ENCODE measurements around the gene OSBPL3.

Gene OSBPL3

GRCh38 chr7:25002786-25003185 is 22.8 kb upstream of the OSBPL3 start:
- Mint-ChIP-seq H3K27ac (no peak overlapping the region), H3K27me3 (no peaks in the 10 kb centered on the region), H3K4me1 (ENCODE audit: low read depth) (peaks cover 5% of the 10 kb centered on the region), H3K9me3 (peaks cover 14% of the 10 kb centered on the region), H3K36me3 (ENCODE audit: low read depth) (peaks cover 8% of the 10 kb centered on the region), H3K4me3 (no peak overlapping the region)
- no peak for DNase-seq

DNA sequence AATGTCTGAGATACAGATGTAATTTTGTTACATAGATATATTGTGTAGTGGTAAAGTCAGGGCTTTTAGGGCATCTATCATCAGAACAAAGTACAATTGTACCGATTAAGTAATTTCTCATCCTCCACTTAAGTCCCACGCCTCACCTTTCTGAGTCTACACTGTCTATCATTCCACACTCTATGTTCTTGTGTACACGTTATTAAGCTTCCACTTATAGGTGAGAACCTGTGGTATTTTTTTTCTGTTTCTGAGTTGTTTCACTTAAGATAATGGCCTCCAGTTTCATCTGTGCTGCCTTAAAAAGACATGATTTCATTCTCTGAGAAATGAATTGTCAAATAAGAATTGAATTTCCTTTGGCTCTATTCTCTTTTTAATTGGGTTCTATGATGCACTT is 15.5 kb upstream of the OSBPL3 start:
- peaks cover 4% of the 10 kb centered on the region for H3K36me3 Mint-ChIP-seq (ENCODE audit: low read depth)
- H3K27me3 Mint-ChIP-seq = no peaks in the 10 kb centered on the region
- DNase-seq = no peak
- no peak overlapping the region for H3K4me3 Mint-ChIP-seq
- peaks cover 5% of the 10 kb centered on the region for H3K9me3 Mint-ChIP-seq
- H3K4me1 Mint-ChIP-seq (ENCODE audit: low read depth) = no peaks in the 10 kb centered on the region
- no peak overlapping the region for H3K27ac Mint-ChIP-seq

- no peak for DNase-seq
- Mint-ChIP-seq H3K9me3 (no peaks in the 10 kb centered on the region), H3K4me1 (ENCODE audit: low read depth) (no peaks in the 10 kb centered on the region), H3K27ac (no peak overlapping the region), H3K27me3 (no peaks in the 10 kb centered on the region), H3K4me3 (no peak overlapping the region), H3K36me3 (ENCODE audit: low read depth) (no peaks in the 10 kb centered on the region)
These were observed 12.3 kb upstream of the OSBPL3 start for GRCh38 chr7:24992314-24992713.

- H3K27me3 Mint-ChIP-seq = no peaks in the 10 kb centered on the region
- no peaks in the 10 kb centered on the region for H3K36me3 Mint-ChIP-seq (ENCODE audit: low read depth)
- no peak overlapping the region for H3K27ac Mint-ChIP-seq
- DNase-seq = no peak
- H3K9me3 Mint-ChIP-seq = no peaks in the 10 kb centered on the region
- H3K4me3 Mint-ChIP-seq = no peak overlapping the region
- no peaks in the 10 kb centered on the region for H3K4me1 Mint-ChIP-seq (ENCODE audit: low read depth)
These were observed 11.4 kb upstream of the OSBPL3 start for GRCh38 chr7:24991353-24991752.

DNA sequence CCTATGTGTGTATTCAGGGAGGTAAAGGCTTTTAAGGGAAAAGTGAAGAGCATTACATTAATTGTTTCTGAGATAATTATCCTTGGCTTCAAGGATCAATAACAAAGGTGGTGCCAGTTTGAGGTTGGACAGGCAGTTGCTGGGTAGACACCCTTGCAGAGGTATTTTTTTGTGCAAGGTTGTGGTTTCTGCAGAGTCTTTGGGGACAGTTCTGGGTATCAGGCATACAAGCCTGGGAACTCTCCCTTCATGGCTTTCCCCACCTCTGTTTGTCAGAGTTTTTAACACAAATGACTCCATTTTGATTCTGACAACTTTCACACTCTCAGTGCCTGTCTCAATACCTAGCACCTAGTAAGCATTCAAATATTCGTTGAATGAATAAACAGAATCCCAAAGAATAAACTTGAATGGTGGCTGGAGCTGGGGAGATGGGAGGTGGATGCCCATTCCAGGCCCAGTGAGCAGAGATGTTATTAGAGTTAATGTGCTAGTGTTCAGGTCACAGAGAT is 7.4 kb upstream of the OSBPL3 start:
- no peaks in the 10 kb centered on the region for H3K36me3 Mint-ChIP-seq (ENCODE audit: low read depth)
- no peak overlapping the region for H3K27ac Mint-ChIP-seq
- H3K4me3 Mint-ChIP-seq = no peak overlapping the region
- peaks cover 2% of the 10 kb centered on the region for H3K4me1 Mint-ChIP-seq (ENCODE audit: low read depth)
- no peak for DNase-seq
- no peaks in the 10 kb centered on the region for H3K9me3 Mint-ChIP-seq
- no peaks in the 10 kb centered on the region for H3K27me3 Mint-ChIP-seq

DNA sequence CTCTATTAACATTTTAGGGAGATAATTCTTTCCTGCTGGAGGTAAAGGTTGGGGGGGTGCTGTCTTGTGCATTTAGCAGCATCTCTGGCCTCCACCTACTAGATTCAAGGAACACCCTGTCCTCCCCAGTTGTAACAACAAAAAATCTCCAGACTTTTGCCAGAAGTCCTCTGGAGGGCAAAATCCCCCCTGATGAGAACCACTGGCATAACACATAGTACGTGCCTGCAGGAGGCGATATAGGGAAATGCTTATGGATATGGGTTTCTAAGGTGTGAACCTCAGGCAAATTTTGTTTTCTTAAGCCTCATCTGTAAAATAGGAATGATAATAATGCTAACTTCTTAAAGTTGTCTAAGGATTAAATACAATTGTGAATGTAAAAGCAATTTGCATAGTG is 2.9 kb upstream of the OSBPL3 start:
- no peak overlapping the region for H3K4me3 Mint-ChIP-seq

DNA sequence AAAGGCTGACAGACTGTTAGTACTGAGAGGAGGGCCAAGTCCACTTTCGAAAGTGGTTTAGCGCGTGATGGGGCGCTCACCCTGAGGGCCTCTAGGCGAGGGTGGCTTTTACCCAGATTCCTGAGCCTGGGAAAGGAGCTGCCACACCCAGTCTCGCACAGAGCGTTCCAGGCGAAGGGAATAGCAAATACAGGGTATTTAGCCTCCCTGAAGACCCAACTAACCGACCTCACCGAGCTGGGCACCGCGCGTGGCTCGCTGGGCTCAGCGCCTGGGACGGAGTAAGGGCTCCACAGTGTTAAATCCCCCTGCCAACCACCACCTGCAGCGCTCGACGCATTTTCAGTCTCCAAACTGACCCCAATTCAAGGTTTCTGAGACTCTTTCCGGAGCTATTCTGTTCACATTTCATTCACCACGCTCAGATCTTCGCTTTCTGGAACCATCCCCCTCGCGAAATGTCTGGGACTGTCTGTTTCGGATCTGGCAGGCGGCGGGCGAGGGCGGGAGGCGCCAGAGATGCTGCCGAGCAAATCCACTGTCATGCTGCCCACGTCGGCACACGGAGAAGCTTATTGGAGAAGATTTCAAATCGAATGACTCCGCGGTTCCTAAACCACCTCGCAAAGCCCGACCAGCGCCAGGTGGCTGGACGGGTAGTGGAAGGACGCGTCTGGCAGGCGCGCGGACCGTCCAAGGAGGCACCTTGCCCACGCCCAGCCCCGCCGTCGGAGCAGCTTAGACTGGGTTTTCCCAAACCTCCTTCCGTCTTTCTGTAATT is 1.4 kb upstream of the OSBPL3 start:
- no peaks in the 10 kb centered on the region for H3K9me3 Mint-ChIP-seq
- peak; percentile 77 for DNase-seq
- H3K36me3 Mint-ChIP-seq (ENCODE audit: low read depth) = peaks cover 25% of the 10 kb centered on the region
- no peaks in the 10 kb centered on the region for H3K27me3 Mint-ChIP-seq
- peaks cover 48% of the 10 kb centered on the region for H3K4me1 Mint-ChIP-seq (ENCODE audit: low read depth)
- H3K27ac Mint-ChIP-seq = peak overlapping the region; percentile 97
- H3K4me3 Mint-ChIP-seq = peak overlapping the region; percentile 87

More for the DNA sequence above, 2.9 kb upstream of the OSBPL3 start:
- no peaks in the 10 kb centered on the region for H3K27me3 Mint-ChIP-seq
- peaks cover 17% of the 10 kb centered on the region for H3K36me3 Mint-ChIP-seq (ENCODE audit: low read depth)
- H3K9me3 Mint-ChIP-seq = no peaks in the 10 kb centered on the region
- H3K4me1 Mint-ChIP-seq (ENCODE audit: low read depth) = peaks cover 34% of the 10 kb centered on the region
- no peak for DNase-seq
- no peak overlapping the region for H3K27ac Mint-ChIP-seq

DNA sequence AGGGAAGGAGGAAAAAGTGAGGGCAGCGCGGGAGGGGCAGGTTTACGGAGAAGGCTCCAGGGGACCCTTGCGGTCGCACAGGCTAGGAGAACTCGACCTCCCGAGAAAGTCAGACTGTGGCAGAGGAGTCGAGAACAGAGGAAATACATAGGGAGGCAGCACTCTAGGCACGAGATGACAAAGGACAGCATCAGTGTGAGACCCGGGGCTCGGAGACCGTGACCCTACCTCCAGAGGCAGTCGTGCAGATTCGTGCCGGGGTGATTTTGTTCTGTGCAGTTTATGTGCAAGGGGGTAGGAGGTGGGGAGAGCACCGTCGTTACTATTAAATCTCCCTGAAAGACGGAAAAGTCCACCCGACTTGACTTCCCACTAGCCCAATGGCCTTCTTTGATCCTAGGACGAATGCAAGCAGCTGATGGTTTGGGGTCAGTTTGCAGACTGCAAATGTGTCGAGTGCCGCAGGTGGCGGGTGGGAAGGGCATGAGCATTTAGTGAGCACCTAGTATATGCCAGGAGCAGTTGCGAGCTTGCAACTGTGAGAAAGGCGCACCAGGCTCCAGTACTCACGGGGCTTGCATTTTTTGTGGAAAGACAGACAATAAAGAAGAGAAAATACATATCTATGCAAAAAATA is 674 bp upstream of the OSBPL3 start:
- Mint-ChIP-seq H3K36me3 (ENCODE audit: low read depth) (peaks cover 31% of the 10 kb centered on the region), H3K9me3 (no peaks in the 10 kb centered on the region), H3K27me3 (no peaks in the 10 kb centered on the region), H3K4me1 (ENCODE audit: low read depth) (peaks cover 55% of the 10 kb centered on the region), H3K4me3 (peak overlapping the region; percentile 87), H3K27ac (peak overlapping the region; percentile 97)
- DNase-seq = no peak

DNA sequence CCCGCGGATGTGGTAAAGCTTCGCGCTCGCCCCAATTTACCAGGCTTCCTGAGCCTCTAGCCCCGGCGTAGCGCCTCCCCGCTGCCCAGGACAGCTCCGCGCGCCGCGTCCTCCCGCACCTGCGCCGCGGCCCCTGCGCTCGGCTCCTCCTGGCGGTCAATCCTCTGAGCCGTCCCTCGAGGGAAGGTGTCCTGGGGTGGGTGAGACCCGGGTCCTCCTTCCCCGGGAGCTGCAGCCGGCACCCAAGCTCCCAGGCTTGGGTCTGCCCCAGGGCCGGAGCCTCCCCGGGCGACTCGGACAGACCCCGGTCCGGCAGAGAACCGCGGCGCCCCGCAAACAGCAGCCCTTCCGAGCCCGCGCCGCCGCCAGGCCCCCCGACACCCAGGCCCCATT is 512 bp downstream of the OSBPL3 start:
- peak overlapping the region; percentile 93 for H3K27ac Mint-ChIP-seq
- peak; percentile 84 for DNase-seq
- peaks cover 65% of the 10 kb centered on the region for H3K4me1 Mint-ChIP-seq (ENCODE audit: low read depth)
- no peaks in the 10 kb centered on the region for H3K27me3 Mint-ChIP-seq
- peak overlapping the region; percentile 87 for H3K4me3 Mint-ChIP-seq
- no peaks in the 10 kb centered on the region for H3K9me3 Mint-ChIP-seq
- peaks cover 43% of the 10 kb centered on the region for H3K36me3 Mint-ChIP-seq (ENCODE audit: low read depth)

DNA sequence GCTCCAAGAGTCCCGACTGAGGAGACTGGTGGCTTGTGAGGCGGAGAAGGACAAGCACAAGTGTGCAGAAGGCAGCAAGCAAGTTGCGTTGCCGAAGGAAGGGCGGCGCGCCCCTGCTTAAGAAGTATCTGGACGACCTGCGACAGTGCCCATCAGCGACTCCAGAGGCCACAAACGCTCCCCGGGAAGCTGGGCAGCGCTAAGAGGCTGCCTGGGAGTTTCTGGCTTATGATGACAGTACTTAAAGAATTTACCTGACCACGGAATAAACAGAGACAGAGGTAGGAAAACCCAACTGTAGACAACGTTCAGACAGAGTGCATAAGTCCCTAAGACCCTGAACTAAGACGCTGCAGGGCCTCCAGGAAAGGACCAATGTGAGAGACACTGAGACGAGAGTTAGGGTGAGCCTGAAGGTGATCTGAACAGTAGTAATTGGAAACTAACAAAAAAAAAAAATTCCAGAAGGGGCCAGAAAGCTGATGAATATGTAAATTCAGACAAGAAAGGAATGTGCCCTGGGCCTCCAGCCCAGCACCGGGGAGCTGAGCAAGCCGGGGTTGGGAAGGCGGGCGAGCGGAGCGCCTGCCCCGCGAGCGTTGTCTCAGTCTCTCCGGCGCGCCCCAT is 1.0 kb downstream of the OSBPL3 start:
- Mint-ChIP-seq H3K27ac (peak overlapping the region; percentile 93), H3K27me3 (no peaks in the 10 kb centered on the region), H3K36me3 (ENCODE audit: low read depth) (peaks cover 46% of the 10 kb centered on the region), H3K9me3 (no peaks in the 10 kb centered on the region), H3K4me3 (peak overlapping the region; percentile 87), H3K4me1 (ENCODE audit: low read depth) (peaks cover 70% of the 10 kb centered on the region)
- DNase-seq = peak; percentile 40

GRCh38 chr7:24975644-24976260 is 4.2 kb downstream of the OSBPL3 start:
- no peak overlapping the region for H3K4me3 Mint-ChIP-seq
- H3K36me3 Mint-ChIP-seq (ENCODE audit: low read depth) = peaks cover 46% of the 10 kb centered on the region
- H3K4me1 Mint-ChIP-seq (ENCODE audit: low read depth) = peaks cover 78% of the 10 kb centered on the region
- no peaks in the 10 kb centered on the region for H3K9me3 Mint-ChIP-seq
- H3K27me3 Mint-ChIP-seq = no peaks in the 10 kb centered on the region
- no peak overlapping the region for H3K27ac Mint-ChIP-seq
- DNase-seq = no peak

DNA sequence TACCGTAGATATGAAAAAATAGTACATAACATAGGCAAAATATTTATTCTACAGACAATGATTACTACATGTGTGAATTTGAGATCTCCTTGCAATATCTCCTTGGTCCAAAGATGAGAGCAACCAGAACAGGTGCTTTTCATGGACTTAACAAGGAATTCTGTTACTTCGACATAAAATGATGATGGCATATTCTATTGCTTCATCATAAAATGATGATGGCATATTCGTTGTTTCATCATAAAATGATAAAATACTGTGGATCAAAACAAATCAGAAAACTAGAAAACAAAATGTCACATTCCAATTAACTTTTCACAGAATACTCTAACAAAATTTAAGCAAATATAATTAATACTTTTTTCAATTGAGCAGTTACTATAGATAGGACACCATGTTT is 4.8 kb downstream of the OSBPL3 start:
- no peak for DNase-seq
- Mint-ChIP-seq H3K4me1 (ENCODE audit: low read depth) (peaks cover 77% of the 10 kb centered on the region), H3K27me3 (no peaks in the 10 kb centered on the region), H3K9me3 (no peaks in the 10 kb centered on the region), H3K27ac (no peak overlapping the region), H3K36me3 (ENCODE audit: low read depth) (peaks cover 44% of the 10 kb centered on the region), H3K4me3 (no peak overlapping the region)

- Mint-ChIP-seq H3K36me3 (ENCODE audit: low read depth) (peaks cover 47% of the 10 kb centered on the region), H3K4me3 (no peak overlapping the region), H3K27ac (no peak overlapping the region), H3K9me3 (no peaks in the 10 kb centered on the region), H3K4me1 (ENCODE audit: low read depth) (peaks cover 86% of the 10 kb centered on the region), H3K27me3 (no peaks in the 10 kb centered on the region)
- DNase-seq = no peak
These were observed 5.7 kb downstream of the OSBPL3 start for GRCh38 chr7:24974026-24974832.

DNA sequence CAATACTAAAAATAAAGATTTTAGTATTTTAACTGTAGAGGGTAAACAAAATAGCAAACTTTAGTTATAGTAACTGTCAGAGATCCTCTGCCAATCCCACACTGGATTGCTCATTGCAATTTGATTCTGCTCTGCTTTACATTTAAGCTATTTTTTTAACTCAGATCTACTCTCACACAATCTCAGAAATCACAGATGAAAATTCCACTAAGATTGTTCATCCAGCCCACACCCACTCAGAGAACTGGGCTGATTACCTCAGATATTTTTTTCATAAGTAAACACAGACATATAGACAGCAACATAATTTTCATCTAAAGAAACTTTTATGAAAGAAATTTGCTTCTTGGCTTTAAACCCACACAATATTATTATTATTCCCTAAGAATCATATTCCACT is 7.0 kb downstream of the OSBPL3 start:
- no peak overlapping the region for H3K4me3 Mint-ChIP-seq
- no peak overlapping the region for H3K27ac Mint-ChIP-seq
- H3K27me3 Mint-ChIP-seq = no peaks in the 10 kb centered on the region
- no peak for DNase-seq
- H3K4me1 Mint-ChIP-seq (ENCODE audit: low read depth) = peaks cover 83% of the 10 kb centered on the region
- H3K36me3 Mint-ChIP-seq (ENCODE audit: low read depth) = peaks cover 35% of the 10 kb centered on the region
- H3K9me3 Mint-ChIP-seq = no peaks in the 10 kb centered on the region
